Activated CD4-positive, alpha-beta T cell treated with anti-CD3 and anti-CD28 coated beads, Interleukin-2, amount 10 ng/mL, durations not matched to agents 24 days and 14 days (primary cell): ENCODE results near the gene ADAMTSL1. TPM values are rescaled to one million over a fixed set of nuclear protein-coding genes. Genes with fewer than 3 reads are reported as not detected.

Experiments used
- DNase-seq: peaks from one replicate; pipeline ENCODE4 v3.0.0; 2022
- H3K27ac Mint-ChIP-seq: one replicate; pipeline ENCODE4 v1.8.0; 2022; ENCODE audit warnings: mild to moderate bottlenecking, mixed read lengths
- H3K27me3 Mint-ChIP-seq: one replicate; pipeline ENCODE4 v1.8.0; 2022; ENCODE audit warnings: mixed read lengths
- H3K36me3 Mint-ChIP-seq: one replicate; pipeline ENCODE4 v1.8.0; 2022; ENCODE audit warnings: low read depth, mild to moderate bottlenecking, mixed read lengths
- H3K4me1 Mint-ChIP-seq: one replicate; pipeline ENCODE4 v1.8.0; 2021; ENCODE audit warnings: mixed read lengths
- H3K4me3 Mint-ChIP-seq: one replicate; pipeline ENCODE4 v1.8.0; 2022; ENCODE audit warnings: mild to moderate bottlenecking, moderate library complexity, mixed read lengths
- H3K9me3 Mint-ChIP-seq: one replicate; pipeline ENCODE4 v1.8.0; 2021; ENCODE audit warnings: mixed read lengths
- intact Hi-C: fragments of 100-400 bp; cut with micrococcal nuclease; formaldehyde crosslinking; loops from one replicate; pipeline ENCODE4 v1.15.1; 2023
- total RNA-seq: library from RNA; stranded (reverse); gene quantifications from 2 replicates; pipeline ENCODE4 v1.2.3, GENCODE V29; 2022

ADAMTSL1 gene
- total RNA-seq, 1 donor from 2014 or later, result not detected

GRCh38 chr9:18821788-18822187 lies 347.8 kb downstream of the ADAMTSL1 start:
- DNase-seq, result no peak
- Mint-ChIP-seq H3K9me3 (no peaks in the 10 kb centered on the region), H3K27ac (no peak overlapping the region), H3K4me1 (peaks cover 8% of the 10 kb centered on the region), H3K4me3 (no peak overlapping the region), H3K27me3 (peaks cover 3% of the 10 kb centered on the region), H3K36me3 (no peaks in the 10 kb centered on the region)
- intact Hi-C loops, result no loop called here

GRCh38 chr9:18822850-18823249 lies 348.9 kb downstream of the ADAMTSL1 start:
- peaks cover 8% of the 10 kb centered on the region for H3K4me1 Mint-ChIP-seq
- peaks cover 3% of the 10 kb centered on the region for H3K27me3 Mint-ChIP-seq
- no peaks in the 10 kb centered on the region for H3K36me3 Mint-ChIP-seq
- intact Hi-C loops, result no loop called here
- H3K4me3 Mint-ChIP-seq, result no peak overlapping the region
- no peak for DNase-seq
- no peak overlapping the region for H3K27ac Mint-ChIP-seq
- H3K9me3 Mint-ChIP-seq, result no peaks in the 10 kb centered on the region

- DNase-seq, result no peak
- H3K27me3 Mint-ChIP-seq, result peaks cover 5% of the 10 kb centered on the region
- H3K36me3 Mint-ChIP-seq, result no peaks in the 10 kb centered on the region
- H3K9me3 Mint-ChIP-seq, result no peaks in the 10 kb centered on the region
- no peak overlapping the region for H3K4me3 Mint-ChIP-seq
- H3K4me1 Mint-ChIP-seq, result peaks cover 8% of the 10 kb centered on the region
- intact Hi-C loops, result no loop called here
- no peak overlapping the region for H3K27ac Mint-ChIP-seq
These were observed 350.2 kb downstream of the ADAMTSL1 start for GRCh38 chr9:18824095-18824666.

- peak; percentile 62 for DNase-seq
- Mint-ChIP-seq H3K27me3 (peaks cover 5% of the 10 kb centered on the region), H3K9me3 (no peaks in the 10 kb centered on the region), H3K36me3 (no peaks in the 10 kb centered on the region), H3K4me3 (peak overlapping the region; percentile 4), H3K27ac (peak overlapping the region; percentile 0), H3K4me1 (peaks cover 8% of the 10 kb centered on the region)
- intact Hi-C loops, result no loop called here
These were observed 351.8 kb downstream of the ADAMTSL1 start for GRCh38 chr9:18825656-18826170.

- no peaks in the 10 kb centered on the region for H3K36me3 Mint-ChIP-seq
- peaks cover 2% of the 10 kb centered on the region for H3K27me3 Mint-ChIP-seq
- H3K27ac Mint-ChIP-seq, result no peak overlapping the region
- no peak overlapping the region for H3K4me3 Mint-ChIP-seq
- DNase-seq, result no peak
- H3K9me3 Mint-ChIP-seq, result no peaks in the 10 kb centered on the region
- intact Hi-C loops, result no loop called here
- H3K4me1 Mint-ChIP-seq, result peaks cover 8% of the 10 kb centered on the region
These were observed 352.3 kb downstream of the ADAMTSL1 start for GRCh38 chr9:18826248-18826647.

- Mint-ChIP-seq H3K4me3 (no peak overlapping the region), H3K4me1 (peaks cover 8% of the 10 kb centered on the region), H3K27me3 (peaks cover 2% of the 10 kb centered on the region), H3K9me3 (no peaks in the 10 kb centered on the region), H3K36me3 (no peaks in the 10 kb centered on the region), H3K27ac (no peak overlapping the region)
- intact Hi-C loops, result no loop called here
- DNase-seq, result no peak
These were observed 355.1 kb downstream of the ADAMTSL1 start for GRCh38 chr9:18829066-18829465.

- H3K4me1 Mint-ChIP-seq, result peaks cover 8% of the 10 kb centered on the region
- peaks cover 2% of the 10 kb centered on the region for H3K27me3 Mint-ChIP-seq
- no peaks in the 10 kb centered on the region for H3K9me3 Mint-ChIP-seq
- no peaks in the 10 kb centered on the region for H3K36me3 Mint-ChIP-seq
- H3K27ac Mint-ChIP-seq, result no peak overlapping the region
- no peak for DNase-seq
- no peak overlapping the region for H3K4me3 Mint-ChIP-seq
- intact Hi-C loops, result no loop called here
These were observed 355.9 kb downstream of the ADAMTSL1 start for GRCh38 chr9:18829873-18830272.

- H3K9me3 Mint-ChIP-seq, result no peaks in the 10 kb centered on the region
- no peaks in the 10 kb centered on the region for H3K4me1 Mint-ChIP-seq
- no peaks in the 10 kb centered on the region for H3K36me3 Mint-ChIP-seq
- no peak for DNase-seq
- no peaks in the 10 kb centered on the region for H3K27me3 Mint-ChIP-seq
- H3K27ac Mint-ChIP-seq, result no peak overlapping the region
- intact Hi-C loops, result no loop called here
- no peak overlapping the region for H3K4me3 Mint-ChIP-seq
These were observed 360.9 kb downstream of the ADAMTSL1 start for GRCh38 chr9:18834740-18835361.

- Mint-ChIP-seq H3K27me3 (no peaks in the 10 kb centered on the region), H3K27ac (no peak overlapping the region), H3K4me1 (no peaks in the 10 kb centered on the region), H3K36me3 (no peaks in the 10 kb centered on the region), H3K9me3 (no peaks in the 10 kb centered on the region), H3K4me3 (no peak overlapping the region)
- intact Hi-C loops, result no loop called here
- no peak for DNase-seq
These were observed 363.4 kb downstream of the ADAMTSL1 start for GRCh38 chr9:18837402-18837801.

- no peak for DNase-seq
- no peaks in the 10 kb centered on the region for H3K36me3 Mint-ChIP-seq
- intact Hi-C loops, result no loop called here
- H3K4me3 Mint-ChIP-seq, result no peak overlapping the region
- H3K4me1 Mint-ChIP-seq, result no peaks in the 10 kb centered on the region
- H3K27me3 Mint-ChIP-seq, result no peaks in the 10 kb centered on the region
- no peaks in the 10 kb centered on the region for H3K9me3 Mint-ChIP-seq
- no peak overlapping the region for H3K27ac Mint-ChIP-seq
These were observed 373.8 kb downstream of the ADAMTSL1 start for GRCh38 chr9:18847576-18848275.

- Mint-ChIP-seq H3K4me3 (no peak overlapping the region), H3K4me1 (no peaks in the 10 kb centered on the region), H3K27ac (no peak overlapping the region), H3K36me3 (no peaks in the 10 kb centered on the region), H3K27me3 (no peaks in the 10 kb centered on the region), H3K9me3 (no peaks in the 10 kb centered on the region)
- DNase-seq, result no peak
- intact Hi-C loops, result no loop called here
These were observed 374.7 kb downstream of the ADAMTSL1 start for GRCh38 chr9:18848657-18849056.

- H3K27ac Mint-ChIP-seq, result no peak overlapping the region
- no peaks in the 10 kb centered on the region for H3K4me1 Mint-ChIP-seq
- no peaks in the 10 kb centered on the region for H3K9me3 Mint-ChIP-seq
- H3K4me3 Mint-ChIP-seq, result no peak overlapping the region
- no peak for DNase-seq
- intact Hi-C loops, result no loop called here
- H3K27me3 Mint-ChIP-seq, result no peaks in the 10 kb centered on the region
- no peaks in the 10 kb centered on the region for H3K36me3 Mint-ChIP-seq
These were observed 375.3 kb downstream of the ADAMTSL1 start for GRCh38 chr9:18849270-18849669.

GRCh38 chr9:18849890-18850677 lies 376.1 kb downstream of the ADAMTSL1 start:
- Mint-ChIP-seq H3K27me3 (no peaks in the 10 kb centered on the region), H3K4me1 (no peaks in the 10 kb centered on the region), H3K36me3 (no peaks in the 10 kb centered on the region), H3K27ac (no peak overlapping the region), H3K9me3 (no peaks in the 10 kb centered on the region), H3K4me3 (no peak overlapping the region)
- intact Hi-C loops, result no loop called here
- no peak for DNase-seq
